Brain microvascular endothelial cell (primary cell): Measurements from ENCODE around the gene RCAN1.
"Not testable (repeated sequence)": the region's sequence is repeated elsewhere in the genome, so short reads cannot be mapped to it uniquely, and the experiment has no call there.

Experiments
- DNase-seq: peaks from one replicate; pipeline ENCODE4 v3.0.0-alpha.2; 2020
- H3K27ac ChIP-seq: fragments of 250-450 bp; sonication (Bioruptor Pico); 2 replicates; pipeline ENCODE4 v1.5.1; 2020; ENCODE audit warnings: mild to moderate bottlenecking, moderate library complexity
- H3K27me3 ChIP-seq: fragments of 250-450 bp; sonication (Bioruptor Pico); replicated peaks from 2 replicates; pipeline ENCODE4 v1.5.1; 2020; ENCODE audit warnings: mild to moderate bottlenecking
- H3K36me3 ChIP-seq: fragments of 250-450 bp; sonication (Bioruptor Pico); replicated peaks from 2 replicates; pipeline ENCODE4 v1.5.1; 2020; ENCODE audit warnings: mild to moderate bottlenecking
- H3K4me3 ChIP-seq: 2 replicates; pipeline ENCODE4 v1.5.1; 2011; ENCODE audit warnings: low read depth, mild to moderate bottlenecking, control low read depth, low read length, moderate library complexity
- in situ Hi-C: cut with HindIII; loops from 2 replicates; pipeline ENCODE4 v1.10.0; 2017; ENCODE audit warnings: low sequenced_read_pairs, low pct_ligation_motif_present
- TF ChIP-seq, protein P1 (sequence below): IDR thresholded peaks from 2 replicates; pipeline ENCODE4 v1.5.1; 2011; ENCODE audit warnings: low read depth, mild to moderate bottlenecking, moderate library complexity, low read length, control low read depth, inconsistent platforms; ENCODE audit errors: missing control alignments

Gene RCAN1

DNA sequence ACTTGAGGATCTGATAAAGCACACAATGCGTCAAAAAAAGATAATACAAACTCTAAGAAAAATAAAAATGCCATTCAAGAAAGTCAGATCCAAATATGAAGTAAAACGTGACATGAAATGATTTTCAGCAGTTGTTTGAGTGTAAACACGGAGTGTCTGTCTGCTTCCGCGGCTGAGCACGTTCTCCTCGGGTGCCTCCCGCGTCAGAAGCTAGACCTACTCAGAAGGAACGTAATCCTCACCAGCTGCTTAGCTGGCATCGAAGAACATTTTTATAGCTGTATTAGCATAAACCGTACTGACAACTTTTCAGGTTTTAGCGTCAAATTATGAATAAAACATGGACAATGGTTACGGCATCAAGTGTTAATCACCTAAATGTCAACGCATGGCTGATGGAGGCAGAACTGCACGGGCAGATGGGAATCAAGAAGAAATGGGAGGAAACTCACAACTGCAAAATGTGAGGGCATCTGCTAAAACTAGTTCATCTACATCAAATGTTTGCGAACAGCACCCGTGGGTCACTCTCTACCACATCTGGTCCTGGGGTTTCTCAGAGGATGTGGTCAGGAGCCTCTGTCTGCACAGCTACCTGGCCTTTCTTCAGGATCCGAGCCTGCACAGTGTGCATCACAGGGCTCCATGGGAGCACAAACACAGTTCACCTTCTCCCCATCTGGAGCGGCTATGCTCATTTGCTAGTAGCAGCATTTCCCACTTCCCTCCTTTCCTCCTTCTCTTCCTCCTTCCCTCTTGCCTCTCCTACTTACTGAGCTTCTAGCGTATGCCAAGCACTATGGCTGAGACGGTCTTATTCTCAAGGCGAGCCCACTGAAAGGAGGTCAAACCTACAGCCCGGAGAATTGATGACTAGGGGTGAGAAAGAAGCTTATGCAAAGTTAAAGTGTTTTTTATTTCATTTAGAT, 40.0 kb downstream of the RCAN1 start:
- H3K36me3 ChIP-seq = no peaks in the 10 kb centered on the region
- H3K27me3 ChIP-seq = no peaks in the 10 kb centered on the region
- in situ Hi-C loops = no loop called here
- no peak overlapping the region for H3K27ac ChIP-seq
- no peak overlapping the region for H3K4me3 ChIP-seq
- TF ChIP-seq, protein P1, sequence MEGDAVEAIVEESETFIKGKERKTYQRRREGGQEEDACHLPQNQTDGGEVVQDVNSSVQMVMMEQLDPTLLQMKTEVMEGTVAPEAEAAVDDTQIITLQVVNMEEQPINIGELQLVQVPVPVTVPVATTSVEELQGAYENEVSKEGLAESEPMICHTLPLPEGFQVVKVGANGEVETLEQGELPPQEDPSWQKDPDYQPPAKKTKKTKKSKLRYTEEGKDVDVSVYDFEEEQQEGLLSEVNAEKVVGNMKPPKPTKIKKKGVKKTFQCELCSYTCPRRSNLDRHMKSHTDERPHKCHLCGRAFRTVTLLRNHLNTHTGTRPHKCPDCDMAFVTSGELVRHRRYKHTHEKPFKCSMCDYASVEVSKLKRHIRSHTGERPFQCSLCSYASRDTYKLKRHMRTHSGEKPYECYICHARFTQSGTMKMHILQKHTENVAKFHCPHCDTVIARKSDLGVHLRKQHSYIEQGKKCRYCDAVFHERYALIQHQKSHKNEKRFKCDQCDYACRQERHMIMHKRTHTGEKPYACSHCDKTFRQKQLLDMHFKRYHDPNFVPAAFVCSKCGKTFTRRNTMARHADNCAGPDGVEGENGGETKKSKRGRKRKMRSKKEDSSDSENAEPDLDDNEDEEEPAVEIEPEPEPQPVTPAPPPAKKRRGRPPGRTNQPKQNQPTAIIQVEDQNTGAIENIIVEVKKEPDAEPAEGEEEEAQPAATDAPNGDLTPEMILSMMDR = no peak
- DNase-seq = no peak

DNA sequence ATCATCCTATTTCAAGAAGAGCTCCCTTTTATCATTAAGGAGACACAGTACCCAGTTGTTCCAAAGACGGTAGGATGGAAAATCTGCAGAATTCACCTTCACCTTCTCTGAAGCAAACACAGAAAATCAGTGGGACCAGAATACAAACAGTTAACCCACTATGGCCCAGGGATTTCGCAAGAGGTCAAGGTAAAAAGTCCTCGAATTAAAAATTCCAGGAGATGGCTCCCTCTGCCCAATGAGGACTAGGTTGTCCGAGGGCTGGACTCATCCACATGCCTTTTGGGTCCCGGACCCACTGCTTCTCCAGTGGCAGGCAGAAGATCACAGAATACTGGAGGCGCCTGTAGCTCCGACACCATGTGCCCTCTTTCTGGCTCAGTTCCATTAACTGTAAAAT, 42.9 kb downstream of the RCAN1 start:
- in situ Hi-C loops = no loop called here
- TF ChIP-seq, protein P1 = no peak
- H3K27ac ChIP-seq = no peak overlapping the region
- no peak for DNase-seq
- no peaks in the 10 kb centered on the region for H3K27me3 ChIP-seq
- no peaks in the 10 kb centered on the region for H3K36me3 ChIP-seq
- no peak overlapping the region for H3K4me3 ChIP-seq

DNA sequence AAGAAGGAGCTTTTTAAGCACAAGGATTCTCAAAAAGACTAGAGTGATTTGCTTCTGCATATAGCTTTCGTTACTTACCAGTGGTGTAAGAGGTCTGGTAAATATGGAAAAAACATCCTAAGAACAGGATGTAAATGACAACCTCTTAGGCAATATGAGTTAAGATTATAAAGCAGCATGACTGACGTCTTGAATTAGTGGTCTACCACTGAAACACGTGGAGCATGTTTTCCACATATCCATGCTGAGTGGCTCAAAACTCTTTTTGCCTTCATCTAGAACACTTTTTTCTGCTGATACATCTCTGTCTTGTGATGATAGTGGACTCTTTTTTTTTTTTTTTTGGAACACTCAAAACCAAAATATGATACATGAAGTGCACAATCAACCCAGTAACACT, 44.6 kb downstream of the RCAN1 start:
- Histone ChIP-seq H3K27ac (no peak overlapping the region), H3K4me3 (no peak overlapping the region), H3K27me3 (no peaks in the 10 kb centered on the region), H3K36me3 (no peaks in the 10 kb centered on the region)
- no peak for DNase-seq
- in situ Hi-C loops = no loop called here
- TF ChIP-seq, protein P1 = no peak

DNA sequence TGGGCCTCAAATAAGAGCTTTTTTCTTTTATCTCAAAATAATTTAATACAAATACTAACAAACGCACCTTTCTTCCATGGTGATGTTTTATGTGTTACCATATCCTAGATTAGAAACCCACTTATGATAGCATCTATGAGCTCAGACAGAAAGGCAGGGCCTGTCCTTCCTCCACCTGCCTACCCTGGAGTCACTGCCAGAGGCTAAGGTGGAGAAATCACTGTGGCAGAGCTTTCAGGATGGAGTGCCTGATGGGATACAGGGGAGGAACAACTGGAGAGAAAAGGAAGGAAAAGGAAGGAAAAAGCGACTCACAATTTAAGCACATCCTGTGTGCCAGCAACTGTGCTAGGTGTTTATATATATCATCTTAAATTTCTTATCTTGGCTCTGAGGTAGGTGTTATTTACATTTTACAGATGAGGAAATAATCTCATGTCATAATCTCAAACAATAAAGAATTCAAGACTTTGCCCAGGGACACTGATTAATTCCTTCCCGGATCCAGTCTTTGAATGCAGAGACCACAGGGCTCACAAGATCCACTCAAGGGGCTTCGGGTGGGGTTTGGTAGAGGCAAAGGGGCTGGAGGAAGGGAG, 45.4 kb downstream of the RCAN1 start:
- no peak overlapping the region for H3K4me3 ChIP-seq
- H3K36me3 ChIP-seq = no peaks in the 10 kb centered on the region
- no peaks in the 10 kb centered on the region for H3K27me3 ChIP-seq
- DNase-seq = no peak
- in situ Hi-C loops = no loop called here
- no peak overlapping the region for H3K27ac ChIP-seq
- TF ChIP-seq, protein P1 = no peak

DNA sequence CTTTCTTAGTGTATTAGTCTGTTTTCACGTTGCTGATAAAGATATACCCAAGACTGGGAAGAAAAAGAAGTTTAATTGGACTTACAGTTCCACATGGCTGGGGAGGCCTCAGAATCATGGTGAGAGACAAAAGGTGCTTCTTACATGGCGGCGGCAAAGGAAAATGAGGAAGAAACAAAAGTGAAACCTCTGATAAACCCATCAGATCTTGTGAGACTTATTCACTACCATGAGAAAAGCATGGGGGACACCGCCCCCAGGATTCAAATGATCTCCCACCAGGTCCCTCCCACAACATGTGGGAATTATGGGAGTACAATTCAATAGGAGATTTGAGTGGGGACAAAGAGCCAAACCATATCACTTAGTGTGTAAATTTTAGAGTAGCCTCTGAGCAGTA, 46.1 kb downstream of the RCAN1 start:
- H3K27me3 ChIP-seq, in situ Hi-C loops, DNase-seq, H3K36me3 ChIP-seq, H3K4me3 ChIP-seq, H3K27ac ChIP-seq: not testable (repeated sequence)

DNA sequence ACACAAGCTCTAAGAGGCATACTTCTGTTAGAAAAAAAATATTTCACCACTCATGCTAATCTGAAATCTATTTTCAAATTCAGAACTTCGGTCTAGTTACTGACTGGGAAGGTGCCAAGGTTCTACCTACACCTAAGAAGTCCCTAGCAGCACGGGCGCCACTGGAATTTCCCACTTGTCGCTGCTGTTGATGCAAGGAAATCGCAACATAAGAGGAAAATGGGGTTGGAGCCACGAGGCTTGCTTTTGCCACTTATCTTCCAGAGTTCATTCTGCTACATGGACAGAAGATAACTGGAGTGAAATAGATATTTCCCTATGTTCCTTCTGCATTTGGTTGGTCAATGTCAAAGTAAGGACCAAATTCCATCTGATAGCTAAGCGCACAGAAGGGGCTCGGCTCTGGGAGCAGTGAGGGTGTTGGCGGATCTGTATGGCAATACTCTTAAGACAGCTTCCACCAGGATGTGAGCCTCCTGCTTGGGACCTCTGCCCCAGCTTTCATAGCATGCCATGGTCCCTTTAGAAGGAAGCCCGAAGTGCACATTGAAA, 47.2 kb downstream of the RCAN1 start:
- H3K4me3 ChIP-seq = no peak overlapping the region
- H3K36me3 ChIP-seq = no peaks in the 10 kb centered on the region
- no peaks in the 10 kb centered on the region for H3K27me3 ChIP-seq
- TF ChIP-seq, protein P1 = no peak
- in situ Hi-C loops = no loop called here
- no peak overlapping the region for H3K27ac ChIP-seq
- DNase-seq = no peak
